ENCODE measurements around the gene SREBF1. TPM values are rescaled to one million over a fixed set of nuclear protein-coding genes. Genes with fewer than 3 reads are reported as not detected.

The SREBF1 gene
- total RNA-seq, 1 donor from 2014 or later = 81.2 TPM

GRCh38 chr17:17827826-17828621 is 8.8 kb downstream of the SREBF1 start:
- Mint-ChIP-seq H3K27me3 (no peaks in the 10 kb centered on the region), H3K27ac (peak overlapping the region; percentile 29), H3K9me3 (no peaks in the 10 kb centered on the region), H3K4me1 (ENCODE audit: unreplicated experiment) (peaks cover 50% of the 10 kb centered on the region), H3K36me3 (peaks cover 7% of the 10 kb centered on the region), H3K4me3 (no peak overlapping the region)
- TF ChIP-seq CTCF (conservative IDR thresholded peaks at IDR 0.05) = no peak
- DNase-seq (ENCODE audit: extremely low spot score, unreplicated experiment) = no peak

GRCh38 chr17:17826942-17827785 is 9.6 kb downstream of the SREBF1 start:
- no peaks in the 10 kb centered on the region for H3K27me3 Mint-ChIP-seq
- TF ChIP-seq CTCF (conservative IDR thresholded peaks at IDR 0.05) = no peak
- peaks cover 5% of the 10 kb centered on the region for H3K36me3 Mint-ChIP-seq
- H3K4me1 Mint-ChIP-seq (ENCODE audit: unreplicated experiment) = peaks cover 51% of the 10 kb centered on the region
- no peaks in the 10 kb centered on the region for H3K9me3 Mint-ChIP-seq
- DNase-seq (ENCODE audit: extremely low spot score, unreplicated experiment) = no peak
- peak overlapping the region; percentile 8 for H3K4me3 Mint-ChIP-seq
- H3K27ac Mint-ChIP-seq = peak overlapping the region; percentile 95

GRCh38 chr17:17826342-17826713 is 10.5 kb downstream of the SREBF1 start:
- Mint-ChIP-seq H3K9me3 (no peaks in the 10 kb centered on the region), H3K4me1 (ENCODE audit: unreplicated experiment) (peaks cover 48% of the 10 kb centered on the region), H3K36me3 (peaks cover 4% of the 10 kb centered on the region), H3K4me3 (peak overlapping the region; percentile 65), H3K27me3 (no peaks in the 10 kb centered on the region), H3K27ac (peak overlapping the region; percentile 95)
- no peak for TF ChIP-seq CTCF (conservative IDR thresholded peaks at IDR 0.05)
- no peak for DNase-seq (ENCODE audit: extremely low spot score, unreplicated experiment)

GRCh38 chr17:17824783-17825614 is 11.8 kb downstream of the SREBF1 start:
- H3K9me3 Mint-ChIP-seq = no peaks in the 10 kb centered on the region
- DNase-seq (ENCODE audit: extremely low spot score, unreplicated experiment) = no peak
- peak overlapping the region; percentile 84 for H3K4me3 Mint-ChIP-seq
- no peak for TF ChIP-seq CTCF (conservative IDR thresholded peaks at IDR 0.05)
- peaks cover 42% of the 10 kb centered on the region for H3K4me1 Mint-ChIP-seq (ENCODE audit: unreplicated experiment)
- peak overlapping the region; percentile 95 for H3K27ac Mint-ChIP-seq
- H3K27me3 Mint-ChIP-seq = no peaks in the 10 kb centered on the region
- peaks cover 4% of the 10 kb centered on the region for H3K36me3 Mint-ChIP-seq

- no peaks in the 10 kb centered on the region for H3K9me3 Mint-ChIP-seq
- no peak for DNase-seq (ENCODE audit: extremely low spot score, unreplicated experiment)
- H3K27me3 Mint-ChIP-seq = no peaks in the 10 kb centered on the region
- H3K4me1 Mint-ChIP-seq (ENCODE audit: unreplicated experiment) = peaks cover 46% of the 10 kb centered on the region
- TF ChIP-seq CTCF (conservative IDR thresholded peaks at IDR 0.05) = no peak
- peak overlapping the region; percentile 84 for H3K4me3 Mint-ChIP-seq
- H3K36me3 Mint-ChIP-seq = peaks cover 4% of the 10 kb centered on the region
- peak overlapping the region; percentile 95 for H3K27ac Mint-ChIP-seq
Measured at GRCh38 chr17:17824119-17824782, 12.5 kb downstream of the SREBF1 start.
